ENCODE results near the gene TMTC2.

The TMTC2 gene

DNA sequence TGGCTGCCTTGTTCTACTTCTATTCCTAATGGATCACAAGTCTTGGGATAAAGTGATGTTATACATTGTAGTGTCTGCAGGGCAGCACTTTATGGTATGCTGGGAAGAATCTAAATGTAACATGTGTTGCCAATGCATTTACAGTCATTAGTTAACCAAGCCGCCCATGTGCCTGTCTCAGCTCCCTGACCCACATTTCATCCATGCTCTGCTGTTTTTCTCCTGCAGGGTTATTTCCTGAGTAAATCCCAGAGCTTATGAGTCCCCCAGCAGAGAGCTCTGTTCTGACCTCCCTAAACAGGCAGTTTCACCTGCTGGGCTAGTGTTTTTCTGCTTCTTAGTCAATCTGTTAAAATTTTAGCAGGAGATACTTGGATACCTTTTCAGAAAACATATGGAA lies 4.4 kb upstream of the TMTC2 start:
- DNase-seq (ENCODE audit: low spot score) = no peak

DNA sequence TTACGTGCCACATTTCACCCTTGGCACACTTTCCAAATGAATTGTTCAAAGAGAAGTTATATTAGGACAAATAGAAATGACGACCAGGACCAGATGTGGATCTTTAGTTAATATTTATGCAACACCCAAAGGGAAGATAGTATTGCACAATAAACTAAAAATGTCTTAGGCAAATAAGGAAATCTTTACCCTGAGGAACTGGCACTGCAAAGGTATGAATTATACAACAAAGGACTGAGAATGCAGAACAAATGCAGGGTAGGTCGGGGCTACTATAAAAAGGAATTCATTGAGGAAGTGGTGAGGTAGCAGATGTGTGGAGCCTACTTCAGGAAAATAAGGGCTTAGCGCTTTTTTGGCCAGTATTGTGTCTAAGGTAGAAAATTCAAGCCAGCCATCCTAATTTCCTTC lies 3.9 kb upstream of the TMTC2 start:
- DNase-seq (ENCODE audit: low spot score) = no peak

DNA sequence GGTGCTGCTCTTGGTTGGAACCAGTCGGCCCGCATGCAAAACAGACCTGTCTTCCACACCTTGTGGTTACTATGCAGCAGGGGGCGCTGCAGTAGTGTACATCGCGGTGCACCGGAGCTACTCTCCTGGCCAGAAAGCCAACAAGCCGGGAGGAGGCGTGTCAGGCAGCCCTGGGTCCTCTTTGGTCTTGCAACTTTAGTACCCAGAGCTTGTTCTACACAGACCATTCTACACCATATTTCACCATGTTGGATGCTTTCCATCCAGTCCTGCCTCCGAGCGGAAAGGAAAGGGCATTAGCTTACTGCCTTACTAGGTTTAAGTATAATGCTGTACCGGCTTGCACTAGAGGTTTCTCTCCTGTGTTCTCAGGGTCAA lies 927 bp upstream of the TMTC2 start:
- DNase-seq (ENCODE audit: low spot score) = peak; percentile 93

DNA sequence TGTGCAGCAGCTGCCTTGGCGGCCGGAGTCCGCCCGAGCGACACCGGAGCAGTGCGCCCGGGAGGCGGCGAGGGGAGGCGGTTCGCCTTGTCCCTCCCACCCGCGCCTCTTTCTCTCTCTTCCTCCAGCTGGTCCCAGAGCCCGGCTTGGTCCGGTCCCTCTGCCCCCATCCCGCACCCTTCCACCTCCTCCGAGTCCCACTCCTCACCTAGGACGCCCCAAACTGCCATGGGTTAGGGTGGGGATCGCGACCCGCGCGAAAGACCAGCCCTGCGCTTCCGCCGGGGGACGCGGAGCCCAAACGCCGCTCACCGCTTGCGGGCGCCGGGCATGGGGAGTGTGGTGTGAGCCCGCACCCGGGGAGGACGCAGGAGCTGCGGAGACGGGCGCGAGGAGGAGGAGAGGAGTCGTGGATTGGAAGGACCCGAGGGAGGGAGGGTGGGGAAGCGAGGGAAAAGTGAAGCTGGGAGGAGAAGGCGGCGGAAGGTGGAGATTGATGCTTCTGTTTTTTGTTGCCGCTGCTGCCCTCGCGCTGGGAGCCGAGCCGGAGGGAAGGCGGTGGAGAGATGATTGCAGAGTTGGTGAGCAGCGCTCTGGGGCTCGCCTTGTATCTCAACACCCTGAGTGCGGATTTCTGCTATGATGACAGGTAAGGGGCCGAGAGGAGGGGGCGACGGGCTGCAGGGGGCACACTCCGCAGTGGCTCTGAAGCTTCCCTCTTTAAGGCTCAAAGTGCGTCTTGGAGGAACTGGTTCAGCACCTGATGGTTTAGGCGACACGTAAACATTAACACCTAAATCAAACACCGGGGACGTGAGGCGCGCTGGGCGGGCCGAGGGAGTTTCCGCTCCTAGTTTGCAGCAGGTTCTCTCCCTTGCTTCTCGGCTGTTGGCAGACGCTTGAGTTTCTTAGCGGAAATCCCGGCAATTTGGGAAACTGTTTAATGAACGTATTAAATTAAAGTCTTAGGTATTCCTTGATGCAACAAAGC lies 610 bp downstream of the TMTC2 start:
- DNase-seq (ENCODE audit: low spot score) = peak; percentile 53

DNA sequence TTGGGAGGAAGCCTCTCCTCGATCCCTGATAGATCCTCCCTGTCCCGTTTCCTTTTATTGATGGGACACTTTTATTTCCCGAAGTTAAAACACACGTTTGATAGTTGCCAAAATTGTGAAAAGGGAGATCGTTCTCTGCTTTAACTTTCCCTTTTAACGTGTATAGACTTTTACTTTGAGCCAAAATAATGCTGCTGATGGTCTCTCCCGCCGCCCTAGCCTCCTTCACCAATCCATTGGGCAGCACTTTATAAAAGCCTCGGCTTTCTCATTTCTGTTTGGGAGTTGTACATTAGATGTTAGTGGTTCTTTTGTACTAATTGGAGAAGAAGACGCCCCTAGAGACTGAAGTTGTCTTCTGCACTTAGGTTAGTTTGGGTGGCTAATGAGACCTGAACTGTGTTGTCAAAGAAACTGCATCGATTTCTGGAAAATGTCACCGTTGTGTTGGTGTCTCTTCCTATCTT lies 1.4 kb downstream of the TMTC2 start:
- DNase-seq (ENCODE audit: low spot score) = peak; percentile 67

DNA sequence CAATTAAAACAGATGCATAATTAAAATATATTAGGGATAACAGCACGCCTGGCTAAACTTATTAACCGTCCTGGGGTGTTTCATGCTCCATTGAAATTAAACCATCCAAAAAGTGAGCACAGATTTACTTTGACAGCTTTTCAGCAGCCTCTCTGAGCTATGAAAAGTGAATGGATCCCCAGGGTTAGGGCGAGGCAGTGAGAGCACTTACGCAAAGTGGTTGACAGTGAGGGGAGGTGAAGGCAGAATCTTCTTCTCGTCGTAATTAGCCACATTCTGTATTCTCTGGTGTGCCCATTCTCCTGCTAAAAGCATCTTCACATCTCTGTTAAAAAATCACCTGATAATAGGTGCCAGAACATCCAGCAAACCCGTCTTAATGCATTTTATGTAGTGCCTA lies 1.9 kb downstream of the TMTC2 start:
- DNase-seq (ENCODE audit: low spot score) = no peak

DNA sequence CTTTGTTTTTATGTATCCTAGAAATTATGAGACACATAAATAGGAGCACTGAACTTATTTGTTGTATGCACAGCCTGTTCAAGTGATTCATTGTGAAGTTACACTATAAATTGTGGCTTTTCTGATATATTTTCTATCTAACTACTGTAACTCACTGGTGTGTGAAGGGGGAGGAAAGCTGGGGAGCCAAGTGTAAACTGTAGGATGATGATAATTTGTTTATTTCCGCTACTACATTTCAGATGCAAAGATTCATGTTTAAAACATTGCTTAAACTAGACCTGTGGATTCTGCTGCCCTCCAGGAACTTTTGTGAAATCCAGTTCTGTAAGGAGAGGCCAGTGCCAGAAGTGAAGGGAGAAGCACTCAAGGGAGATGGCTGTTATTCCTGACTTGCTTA lies 3.3 kb downstream of the TMTC2 start:
- DNase-seq (ENCODE audit: low spot score) = no peak

DNA sequence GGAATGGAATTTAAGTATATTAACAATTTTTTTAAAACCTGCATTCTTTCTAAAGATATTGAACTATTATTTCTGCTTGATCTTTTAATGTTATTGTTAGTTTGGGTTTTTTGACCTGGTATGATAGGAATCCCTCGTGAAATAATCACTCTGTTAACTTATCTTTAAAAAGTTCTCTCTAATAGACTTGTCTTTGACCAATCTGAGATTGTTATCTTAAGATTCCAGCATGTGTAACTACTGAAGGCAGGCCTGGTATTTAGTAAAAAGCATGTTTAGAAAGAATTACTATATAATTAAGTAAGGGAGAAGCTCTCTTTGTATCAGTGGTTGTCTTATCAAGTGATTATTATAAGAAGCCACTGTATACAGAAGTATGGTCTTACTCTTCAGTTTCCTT lies 4.8 kb downstream of the TMTC2 start:
- DNase-seq (ENCODE audit: low spot score) = no peak

DNA sequence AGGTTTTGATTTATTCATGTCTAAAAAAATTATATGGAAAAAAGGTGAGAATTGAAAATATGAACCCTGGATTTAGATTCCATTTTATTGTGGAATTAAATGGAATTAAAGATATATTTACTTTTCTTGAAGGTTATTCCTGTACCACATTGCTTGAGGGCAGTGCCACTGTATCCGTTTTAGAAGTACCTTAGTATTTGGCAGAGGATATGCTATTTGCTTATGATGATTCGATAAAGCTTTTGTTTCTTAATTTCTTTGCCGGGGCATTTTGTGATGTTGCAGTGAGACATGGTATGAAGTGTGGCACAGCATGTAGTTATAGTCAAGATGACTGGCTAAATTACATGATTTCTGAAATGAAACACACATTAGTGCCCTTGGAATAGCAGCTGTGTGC lies 7.6 kb downstream of the TMTC2 start:
- DNase-seq (ENCODE audit: low spot score) = no peak

DNA sequence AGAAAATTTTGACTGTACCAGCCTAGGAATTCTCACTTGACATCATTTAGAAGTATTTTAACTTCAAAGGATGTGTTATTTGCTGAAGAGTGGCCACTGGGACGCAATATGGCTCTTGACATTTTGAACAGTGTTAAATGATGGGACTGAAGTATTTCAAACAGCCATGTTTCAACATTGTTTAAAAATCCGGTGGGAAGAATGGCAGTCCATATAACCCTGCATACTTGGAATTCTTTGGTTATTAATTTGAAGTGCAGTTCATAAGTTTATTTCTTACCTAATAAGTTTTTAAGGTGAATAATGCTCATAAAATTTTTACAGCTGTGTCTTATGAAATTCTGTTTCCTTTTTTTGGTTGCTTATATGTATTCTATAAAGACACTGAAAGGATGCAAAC lies 8.3 kb downstream of the TMTC2 start:
- no peak for DNase-seq (ENCODE audit: low spot score)

DNA sequence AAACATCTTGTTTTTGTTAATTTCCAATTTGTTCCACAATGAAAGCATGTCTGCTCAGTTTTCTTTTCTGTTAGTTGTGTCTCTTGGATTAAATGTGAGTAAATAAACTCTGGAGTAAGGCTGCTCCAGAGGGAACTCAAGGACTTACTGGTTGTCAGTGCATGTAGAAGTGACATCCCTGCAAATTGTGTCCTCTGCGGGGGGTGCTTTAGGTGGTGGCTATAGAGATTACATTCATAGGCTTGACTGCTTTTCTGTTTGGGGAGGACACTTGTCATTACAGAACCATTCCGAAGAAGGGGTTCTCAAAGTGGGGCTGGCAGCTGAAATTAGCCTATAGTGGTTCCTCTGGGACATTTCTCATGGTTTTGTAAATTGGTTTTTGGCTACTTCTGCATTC lies 8.8 kb downstream of the TMTC2 start:
- DNase-seq (ENCODE audit: low spot score) = no peak

DNA sequence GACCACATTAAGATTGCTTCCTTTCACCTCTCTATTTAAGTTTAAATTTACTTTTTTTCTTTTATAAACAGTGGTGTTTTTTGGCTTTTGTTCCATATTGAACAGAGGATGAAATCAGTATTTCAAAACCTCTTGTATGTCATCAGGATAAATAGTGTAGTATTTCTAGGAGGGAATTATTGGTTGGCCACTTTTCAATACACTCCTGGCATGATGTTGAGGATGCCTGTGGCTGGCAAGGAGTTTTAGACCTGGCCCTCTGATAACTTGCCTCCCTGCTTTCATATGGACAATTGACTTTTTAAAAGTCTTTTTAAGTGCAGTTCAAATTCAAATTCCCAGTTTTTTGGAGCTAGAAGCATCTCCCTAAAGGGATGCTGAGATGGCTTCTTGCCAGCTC lies 9.8 kb downstream of the TMTC2 start:
- no peak for DNase-seq (ENCODE audit: low spot score)

DNA sequence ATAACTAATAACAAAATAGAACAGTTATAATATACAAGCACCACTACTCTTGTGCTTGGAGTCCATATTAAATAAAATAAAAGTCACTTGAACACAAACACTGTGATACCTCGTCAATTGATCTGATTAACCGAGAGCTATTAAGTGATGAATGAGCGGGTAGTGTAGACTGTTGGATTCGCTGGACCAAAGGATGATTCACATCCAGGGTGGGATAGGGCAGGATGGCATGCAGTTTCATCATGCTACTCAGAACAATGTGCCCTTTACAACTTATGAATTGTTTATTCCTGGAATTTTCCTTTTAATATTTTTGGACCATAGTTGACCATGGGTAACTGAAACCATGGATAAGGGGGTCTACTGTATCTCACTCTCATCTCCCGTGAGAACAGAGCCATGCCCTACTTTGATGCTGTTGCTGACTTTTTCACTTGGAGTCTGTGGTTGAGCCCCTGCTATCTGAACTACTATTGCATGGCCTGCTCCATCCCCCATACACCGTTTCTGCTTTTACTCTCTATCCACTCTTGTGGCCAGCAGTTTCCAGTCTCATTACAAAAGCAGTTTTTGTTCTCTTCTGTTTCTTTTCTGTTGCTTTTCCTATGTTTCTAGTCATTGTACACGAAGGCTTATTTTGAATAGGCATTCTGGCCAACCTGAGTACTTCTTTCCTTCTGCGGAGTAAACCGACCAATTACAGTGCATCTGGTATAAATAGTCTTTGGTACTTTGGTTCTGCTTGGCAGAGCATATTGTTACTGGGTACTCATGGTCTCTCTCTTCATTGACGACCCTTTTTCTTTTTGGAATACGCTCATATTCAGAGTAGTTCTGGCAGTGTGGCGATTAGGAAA lies 12.2 kb downstream of the TMTC2 start:
- no peak for DNase-seq (ENCODE audit: low spot score)

DNA sequence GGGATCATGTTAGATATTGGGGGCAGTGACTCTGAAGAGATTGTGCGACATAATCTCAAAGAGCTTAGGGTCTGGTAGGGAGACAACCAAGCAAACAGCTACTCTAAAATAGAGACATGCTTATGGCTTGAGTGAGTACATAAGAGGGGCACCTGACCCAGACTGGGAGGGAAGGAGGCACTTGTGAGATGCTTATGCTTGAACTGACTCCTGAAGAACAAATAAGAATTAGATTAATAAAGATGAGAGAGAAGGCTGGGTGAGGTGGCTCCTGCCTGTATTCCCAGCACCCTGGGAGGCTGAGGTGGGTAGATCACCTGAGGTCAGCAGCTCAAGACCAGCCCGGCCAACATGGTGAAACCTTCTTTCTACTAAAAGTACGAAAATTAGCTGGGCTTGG lies 19.1 kb downstream of the TMTC2 start:
- DNase-seq (ENCODE audit: low spot score) = no peak

DNA sequence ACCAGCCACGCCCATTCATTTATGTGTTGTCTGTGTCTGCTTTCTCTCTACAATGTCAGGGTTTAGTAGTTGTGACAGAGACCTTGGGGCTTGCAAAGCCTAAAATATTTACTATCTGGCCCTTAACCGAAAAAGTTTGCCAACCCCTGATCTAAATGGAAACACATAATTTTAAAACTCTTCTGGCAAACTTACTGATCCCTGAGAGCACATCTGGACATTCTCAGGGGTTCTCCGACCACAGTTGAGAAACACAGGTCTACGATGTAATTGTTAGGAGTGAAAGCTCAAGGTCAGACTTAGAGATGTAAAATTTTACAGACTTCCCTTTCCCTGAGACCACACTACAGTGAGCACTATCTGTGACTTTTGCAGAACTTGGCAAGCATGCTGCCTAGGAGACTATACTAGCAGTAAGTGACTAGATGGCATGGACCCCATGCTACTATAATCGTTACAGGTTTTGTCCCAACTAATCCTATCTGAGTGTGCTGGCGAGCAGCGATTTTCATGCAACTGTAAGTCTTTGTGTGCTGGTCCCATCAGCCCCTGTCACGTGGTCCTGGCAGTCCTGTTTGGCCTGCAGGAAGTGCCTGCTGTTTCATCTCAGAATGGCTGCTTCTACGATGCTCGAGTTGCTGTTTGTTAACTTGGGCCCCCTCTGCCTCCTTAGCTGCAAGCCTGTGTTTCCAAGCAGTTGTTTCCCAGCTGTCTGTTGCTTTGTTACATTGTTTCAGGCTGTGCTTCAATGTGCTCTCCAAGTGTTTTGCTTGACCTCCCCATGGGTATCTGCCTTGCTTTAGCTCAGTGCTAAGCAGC lies 21.6 kb downstream of the TMTC2 start:
- no peak for DNase-seq (ENCODE audit: low spot score)

DNA sequence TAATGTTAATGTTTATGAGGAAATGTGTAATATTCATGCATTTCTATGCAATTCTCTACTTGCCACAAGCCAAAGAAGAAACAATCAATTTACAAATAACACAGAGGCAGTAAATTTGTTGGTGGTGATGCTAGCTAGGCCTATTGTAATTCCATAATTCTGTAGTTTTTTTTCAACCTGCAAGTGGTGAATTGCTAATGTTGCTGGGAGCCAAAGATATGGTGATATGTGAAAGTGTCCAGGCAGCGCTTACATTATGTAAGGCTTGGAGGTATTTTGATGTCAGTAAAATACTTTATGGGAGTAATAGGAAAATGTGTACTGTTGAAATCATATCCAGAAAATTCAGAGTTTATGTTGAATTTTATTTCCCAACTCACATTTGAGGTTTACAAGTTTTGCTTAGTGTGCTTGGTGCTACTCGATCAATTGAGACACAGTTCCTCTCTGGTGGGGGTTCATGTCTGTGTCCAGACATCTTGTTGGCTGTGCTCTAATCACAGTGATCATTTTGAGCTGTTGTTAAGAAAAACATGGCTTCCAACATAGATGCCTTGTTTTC lies 23.2 kb downstream of the TMTC2 start:
- DNase-seq (ENCODE audit: low spot score) = no peak

DNA sequence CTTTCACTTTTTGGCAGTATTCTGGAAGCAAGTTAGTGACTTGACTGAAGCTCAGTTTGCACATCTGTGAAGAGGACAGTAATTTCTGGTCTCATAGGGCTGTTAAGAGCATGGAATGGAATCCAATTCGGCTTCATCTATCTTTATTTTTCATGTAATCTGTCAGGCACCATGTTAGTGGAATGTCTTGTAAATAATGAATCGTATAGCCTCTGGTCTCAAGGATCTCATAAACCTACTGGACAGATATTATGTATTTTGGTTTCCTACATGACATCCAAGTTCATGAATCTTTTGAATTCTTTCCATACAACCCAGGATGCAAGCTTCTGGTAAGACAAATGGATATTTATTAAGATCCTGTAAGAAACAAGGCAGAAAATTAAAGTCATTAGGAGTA lies 24.0 kb downstream of the TMTC2 start:
- DNase-seq (ENCODE audit: low spot score) = no peak

DNA sequence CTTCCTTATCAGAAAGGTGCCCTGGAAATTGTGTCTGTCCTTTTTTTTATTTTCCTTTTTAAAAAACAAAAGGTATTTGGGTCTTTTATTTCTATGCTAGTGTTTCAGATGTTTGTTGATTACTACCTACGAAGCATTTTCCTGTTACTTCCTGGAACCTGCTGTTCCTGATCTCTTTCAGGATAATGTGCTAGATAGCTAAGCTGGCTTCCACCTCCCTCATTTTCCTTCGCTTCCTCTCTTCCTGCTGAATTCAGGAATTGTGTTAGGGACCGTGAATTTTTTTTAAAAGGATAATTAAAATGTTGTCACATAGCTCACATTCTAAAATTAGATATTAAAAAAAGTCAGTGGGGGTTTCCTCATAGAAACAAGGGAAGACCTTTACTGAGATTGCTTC lies 27.7 kb downstream of the TMTC2 start:
- DNase-seq (ENCODE audit: low spot score) = no peak

DNA sequence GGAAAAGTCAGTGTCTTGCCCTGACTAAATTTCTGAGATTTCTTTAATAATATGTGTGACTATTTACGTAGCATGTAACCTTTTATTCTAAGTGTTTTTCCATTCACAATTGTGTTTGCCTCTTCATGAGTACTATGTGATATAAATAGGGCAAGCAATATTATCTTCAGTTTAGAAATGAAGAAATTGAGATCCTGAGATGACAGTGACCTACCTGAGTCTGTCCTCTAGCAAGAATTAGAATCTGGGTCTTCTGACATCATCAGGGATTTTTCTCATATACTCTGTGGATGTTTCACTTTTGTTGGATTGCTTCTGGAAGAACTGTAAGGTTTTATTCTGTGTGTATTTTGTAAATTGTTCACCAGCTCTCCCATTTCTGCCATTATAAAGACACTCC lies 35.0 kb downstream of the TMTC2 start:
- no peak for DNase-seq (ENCODE audit: low spot score)

DNA sequence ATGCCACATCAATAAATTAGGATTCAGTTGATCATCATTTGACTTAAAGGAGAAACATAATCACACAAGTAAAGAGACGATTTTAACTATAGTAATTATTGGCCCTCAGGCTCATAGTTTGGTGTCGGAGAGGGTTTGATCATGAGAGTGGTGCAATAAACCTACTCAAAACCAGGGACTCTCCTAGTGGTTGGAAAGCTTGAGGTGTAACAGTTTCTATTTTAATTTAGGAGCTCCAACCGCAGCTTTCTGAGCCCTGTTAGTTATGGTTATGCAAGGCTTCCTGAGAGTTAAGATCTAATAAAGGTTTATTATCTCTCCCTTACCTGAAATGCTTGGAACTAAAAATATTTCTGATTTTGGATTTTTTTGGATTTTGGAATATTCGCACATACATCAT lies 36.4 kb downstream of the TMTC2 start:
- no peak for DNase-seq (ENCODE audit: low spot score)

DNA sequence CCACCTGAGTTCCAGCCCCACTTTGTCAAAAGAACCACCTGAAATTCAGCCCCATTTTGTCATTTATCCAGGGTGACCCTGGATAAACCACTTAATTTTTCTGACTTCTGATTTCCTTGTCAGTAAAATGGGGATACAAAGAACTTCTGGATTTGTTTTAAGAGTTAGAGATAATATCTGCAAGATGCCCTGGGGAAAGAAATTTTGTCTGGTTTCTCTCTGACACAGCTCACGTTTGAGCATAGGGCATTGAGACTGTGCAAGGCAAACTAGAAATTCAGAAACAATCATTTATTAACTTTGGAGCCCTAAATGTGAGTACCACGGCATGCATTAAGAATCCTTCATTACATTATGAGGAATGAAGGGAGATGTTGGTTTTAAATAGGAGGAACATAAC lies 37.2 kb downstream of the TMTC2 start:
- no peak for DNase-seq (ENCODE audit: low spot score)

DNA sequence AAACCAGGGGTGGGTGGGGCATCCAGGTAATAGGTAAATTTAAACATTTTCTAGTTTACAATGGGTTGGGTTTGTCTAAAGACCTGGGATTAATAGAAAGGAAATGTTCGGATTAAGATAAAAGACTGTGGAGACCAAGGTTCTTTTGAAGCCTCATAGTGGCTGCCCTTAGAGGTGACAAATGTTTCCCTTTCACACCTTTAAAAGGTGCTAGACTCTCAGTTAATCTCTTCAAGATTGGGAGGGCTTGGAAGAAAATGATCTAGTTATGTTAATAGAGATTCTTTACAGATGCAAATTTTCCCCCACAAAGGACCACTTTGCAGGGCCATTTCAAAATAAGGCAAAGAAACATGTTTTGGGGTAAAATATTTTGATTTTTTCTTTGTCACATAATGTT lies 39.0 kb downstream of the TMTC2 start:
- no peak for DNase-seq (ENCODE audit: low spot score)

All from RKO (cell line).